ENCODE data around the gene CREG2.

CREG2 gene

DNA sequence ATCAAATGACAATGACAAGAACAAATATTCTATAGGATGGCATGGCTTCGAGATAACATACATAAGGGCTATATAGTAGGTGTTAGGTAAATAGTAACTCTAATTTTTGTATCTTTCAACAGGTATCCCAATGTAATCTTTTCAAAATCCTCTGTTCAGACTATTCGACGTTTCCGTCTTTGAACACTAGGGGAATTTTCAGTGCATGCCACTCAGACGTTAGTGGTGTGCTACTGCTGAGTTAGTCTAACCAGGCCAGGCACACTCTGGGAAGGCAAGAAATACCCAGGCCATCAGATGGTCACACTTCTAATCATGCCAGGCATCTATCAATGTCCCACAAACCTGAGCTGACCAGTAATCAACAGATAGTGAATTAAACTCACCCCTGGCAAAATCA, 14.6 kb upstream of the CREG2 start:
- no peak overlapping the region for H3K4me3 ChIP-seq (ENCODE audit: low read depth, low read length)
- no peak for DNase-seq (ENCODE audit: low read depth)
- TF ChIP-seq, protein P1, sequence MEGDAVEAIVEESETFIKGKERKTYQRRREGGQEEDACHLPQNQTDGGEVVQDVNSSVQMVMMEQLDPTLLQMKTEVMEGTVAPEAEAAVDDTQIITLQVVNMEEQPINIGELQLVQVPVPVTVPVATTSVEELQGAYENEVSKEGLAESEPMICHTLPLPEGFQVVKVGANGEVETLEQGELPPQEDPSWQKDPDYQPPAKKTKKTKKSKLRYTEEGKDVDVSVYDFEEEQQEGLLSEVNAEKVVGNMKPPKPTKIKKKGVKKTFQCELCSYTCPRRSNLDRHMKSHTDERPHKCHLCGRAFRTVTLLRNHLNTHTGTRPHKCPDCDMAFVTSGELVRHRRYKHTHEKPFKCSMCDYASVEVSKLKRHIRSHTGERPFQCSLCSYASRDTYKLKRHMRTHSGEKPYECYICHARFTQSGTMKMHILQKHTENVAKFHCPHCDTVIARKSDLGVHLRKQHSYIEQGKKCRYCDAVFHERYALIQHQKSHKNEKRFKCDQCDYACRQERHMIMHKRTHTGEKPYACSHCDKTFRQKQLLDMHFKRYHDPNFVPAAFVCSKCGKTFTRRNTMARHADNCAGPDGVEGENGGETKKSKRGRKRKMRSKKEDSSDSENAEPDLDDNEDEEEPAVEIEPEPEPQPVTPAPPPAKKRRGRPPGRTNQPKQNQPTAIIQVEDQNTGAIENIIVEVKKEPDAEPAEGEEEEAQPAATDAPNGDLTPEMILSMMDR (IDR thresholded peaks at IDR 0.05; ENCODE audit: insufficient read depth, low read depth, low read length, missing control alignments), result no peak

- no peak for DNase-seq (ENCODE audit: low read depth)
- H3K4me3 ChIP-seq (ENCODE audit: low read depth, low read length), result no peak overlapping the region
These were observed 14.0 kb upstream of the CREG2 start for GRCh38 chr2:101401326-101401665.

DNA sequence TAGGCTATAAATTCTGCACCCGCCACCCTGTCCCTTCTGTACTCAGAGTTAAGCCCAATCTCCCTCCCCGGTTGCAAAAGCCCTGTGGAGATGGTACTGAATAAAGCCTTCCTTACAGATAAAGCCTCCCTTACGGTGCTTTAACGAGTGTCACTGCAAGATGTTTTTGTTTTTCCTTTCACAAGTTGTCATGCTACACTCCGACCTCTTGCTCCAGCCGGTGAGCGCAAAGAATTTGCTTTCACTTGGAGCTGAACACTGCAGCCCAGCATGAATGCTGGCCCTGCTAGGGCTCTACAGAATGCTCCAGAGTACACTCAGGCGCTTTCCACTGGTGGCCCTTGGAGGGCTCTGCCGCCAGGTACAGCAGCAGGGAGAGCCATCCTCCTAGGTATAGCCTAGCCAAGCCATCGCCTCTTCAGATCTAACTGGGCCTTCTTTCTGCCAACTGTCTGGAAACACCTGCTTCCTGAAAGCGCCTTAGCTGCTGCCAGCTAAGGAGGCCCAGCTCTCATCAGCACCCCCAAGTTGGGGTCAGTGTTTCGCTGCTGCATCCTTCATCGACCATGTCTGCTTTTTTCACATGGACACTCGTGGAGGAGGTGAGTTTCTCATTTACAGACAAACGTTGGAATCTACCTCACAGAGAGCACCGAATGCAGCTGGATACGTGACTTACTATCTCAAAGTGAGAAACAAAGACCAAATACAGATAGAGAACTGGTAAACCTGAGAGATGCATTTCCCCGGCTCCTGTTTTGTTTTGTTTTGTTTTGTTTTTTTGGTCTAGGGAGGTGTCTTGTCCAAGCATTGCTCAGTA, 13.4 kb upstream of the CREG2 start:
- no peak overlapping the region for H3K4me3 ChIP-seq (ENCODE audit: low read depth, low read length)
- DNase-seq (ENCODE audit: low read depth), result no peak
- TF ChIP-seq, protein P1 (IDR thresholded peaks at IDR 0.05; ENCODE audit: insufficient read depth, low read depth, low read length, missing control alignments), result no peak

More at GRCh38 chr2:101401326-101401665, 14.0 kb upstream of the CREG2 start:
- TF ChIP-seq, protein P1 (IDR thresholded peaks at IDR 0.05; ENCODE audit: insufficient read depth, low read depth, low read length, missing control alignments), result no peak

DNA sequence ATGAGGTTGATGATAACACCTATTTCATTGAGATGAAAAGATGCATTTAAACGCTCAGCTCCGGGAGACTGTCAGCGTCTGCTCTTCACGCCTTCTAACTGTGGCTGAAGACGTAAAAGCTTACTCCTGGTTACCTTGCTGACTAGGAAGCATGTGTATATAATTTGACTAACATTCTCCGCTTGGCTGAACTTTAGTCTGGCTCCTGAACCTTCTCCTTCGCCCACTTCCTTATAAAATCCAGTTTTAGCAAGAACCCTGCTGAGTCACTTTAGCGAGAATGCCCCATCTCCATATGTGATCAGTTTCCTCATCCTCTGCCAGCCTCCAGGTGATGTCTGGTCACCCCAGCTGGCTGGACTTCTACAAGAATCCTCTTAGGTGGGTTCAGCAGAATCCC, 12.7 kb upstream of the CREG2 start:
- H3K4me3 ChIP-seq (ENCODE audit: low read depth, low read length), result no peak overlapping the region
- no peak for DNase-seq (ENCODE audit: low read depth)
- TF ChIP-seq, protein P1 (IDR thresholded peaks at IDR 0.05; ENCODE audit: insufficient read depth, low read depth, low read length, missing control alignments), result no peak

GRCh38 chr2:101399021-101399799, 11.9 kb upstream of the CREG2 start:
- TF ChIP-seq, protein P1 (IDR thresholded peaks at IDR 0.05; ENCODE audit: insufficient read depth, low read depth, low read length, missing control alignments), result no peak
- H3K4me3 ChIP-seq (ENCODE audit: low read depth, low read length), result no peak overlapping the region
- DNase-seq (ENCODE audit: low read depth), result no peak

- H3K4me3 ChIP-seq (ENCODE audit: low read depth, low read length), result no peak overlapping the region
- DNase-seq (ENCODE audit: low read depth), result no peak
- TF ChIP-seq, protein P1 (IDR thresholded peaks at IDR 0.05; ENCODE audit: insufficient read depth, low read depth, low read length, missing control alignments), result no peak
These were observed 11.0 kb upstream of the CREG2 start for GRCh38 chr2:101398116-101398821.

Data from GM12865 (cell line).